Measurements from ENCODE around the gene RRP15.

RRP15 gene

DNA sequence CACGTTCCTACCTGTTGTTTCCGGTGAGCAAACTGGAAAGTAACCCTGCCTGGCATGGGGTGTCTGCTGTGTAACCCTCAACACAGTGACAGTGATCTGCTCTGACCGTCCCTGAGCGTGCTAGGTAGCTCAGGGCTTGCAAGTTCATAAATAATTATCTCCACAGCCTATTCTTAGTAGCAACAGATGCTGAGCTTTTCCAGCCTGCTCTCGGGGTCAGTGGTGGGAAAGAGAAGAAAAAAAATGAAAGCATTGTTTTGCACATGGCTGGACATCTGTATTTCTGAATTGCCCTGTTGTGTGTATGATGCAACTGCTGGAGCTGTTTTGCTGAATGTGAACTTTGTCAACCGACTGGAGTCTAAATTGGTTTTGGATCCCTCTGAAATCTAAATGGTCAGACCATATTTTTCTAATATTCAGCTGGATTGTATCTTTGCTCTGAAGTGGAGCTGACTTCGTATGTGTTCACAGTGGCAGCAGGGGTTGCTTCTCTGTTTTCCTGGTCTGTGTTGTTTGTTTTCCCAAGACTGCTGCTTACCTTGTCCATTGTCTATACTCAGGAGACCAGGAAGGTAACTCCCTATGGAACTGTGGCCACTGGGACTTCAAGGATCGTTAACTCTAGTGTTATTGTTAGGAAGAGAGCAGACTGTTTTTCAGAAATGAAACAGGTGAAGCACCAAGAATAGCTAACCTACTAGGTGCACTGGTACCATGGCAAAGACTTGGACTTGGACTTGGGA is 87.0 kb downstream of the RRP15 start:
- TF ChIP-seq, protein P1, sequence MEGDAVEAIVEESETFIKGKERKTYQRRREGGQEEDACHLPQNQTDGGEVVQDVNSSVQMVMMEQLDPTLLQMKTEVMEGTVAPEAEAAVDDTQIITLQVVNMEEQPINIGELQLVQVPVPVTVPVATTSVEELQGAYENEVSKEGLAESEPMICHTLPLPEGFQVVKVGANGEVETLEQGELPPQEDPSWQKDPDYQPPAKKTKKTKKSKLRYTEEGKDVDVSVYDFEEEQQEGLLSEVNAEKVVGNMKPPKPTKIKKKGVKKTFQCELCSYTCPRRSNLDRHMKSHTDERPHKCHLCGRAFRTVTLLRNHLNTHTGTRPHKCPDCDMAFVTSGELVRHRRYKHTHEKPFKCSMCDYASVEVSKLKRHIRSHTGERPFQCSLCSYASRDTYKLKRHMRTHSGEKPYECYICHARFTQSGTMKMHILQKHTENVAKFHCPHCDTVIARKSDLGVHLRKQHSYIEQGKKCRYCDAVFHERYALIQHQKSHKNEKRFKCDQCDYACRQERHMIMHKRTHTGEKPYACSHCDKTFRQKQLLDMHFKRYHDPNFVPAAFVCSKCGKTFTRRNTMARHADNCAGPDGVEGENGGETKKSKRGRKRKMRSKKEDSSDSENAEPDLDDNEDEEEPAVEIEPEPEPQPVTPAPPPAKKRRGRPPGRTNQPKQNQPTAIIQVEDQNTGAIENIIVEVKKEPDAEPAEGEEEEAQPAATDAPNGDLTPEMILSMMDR (IDR thresholded peaks at IDR 0.05; ENCODE audit: low read length, missing control alignments), result no peak
- H3K4me3 ChIP-seq (replicated peaks; ENCODE audit: low read depth, low read length), result no peak overlapping the region
- peak; percentile 80 for DNase-seq (ENCODE audit: low read depth)

DNA sequence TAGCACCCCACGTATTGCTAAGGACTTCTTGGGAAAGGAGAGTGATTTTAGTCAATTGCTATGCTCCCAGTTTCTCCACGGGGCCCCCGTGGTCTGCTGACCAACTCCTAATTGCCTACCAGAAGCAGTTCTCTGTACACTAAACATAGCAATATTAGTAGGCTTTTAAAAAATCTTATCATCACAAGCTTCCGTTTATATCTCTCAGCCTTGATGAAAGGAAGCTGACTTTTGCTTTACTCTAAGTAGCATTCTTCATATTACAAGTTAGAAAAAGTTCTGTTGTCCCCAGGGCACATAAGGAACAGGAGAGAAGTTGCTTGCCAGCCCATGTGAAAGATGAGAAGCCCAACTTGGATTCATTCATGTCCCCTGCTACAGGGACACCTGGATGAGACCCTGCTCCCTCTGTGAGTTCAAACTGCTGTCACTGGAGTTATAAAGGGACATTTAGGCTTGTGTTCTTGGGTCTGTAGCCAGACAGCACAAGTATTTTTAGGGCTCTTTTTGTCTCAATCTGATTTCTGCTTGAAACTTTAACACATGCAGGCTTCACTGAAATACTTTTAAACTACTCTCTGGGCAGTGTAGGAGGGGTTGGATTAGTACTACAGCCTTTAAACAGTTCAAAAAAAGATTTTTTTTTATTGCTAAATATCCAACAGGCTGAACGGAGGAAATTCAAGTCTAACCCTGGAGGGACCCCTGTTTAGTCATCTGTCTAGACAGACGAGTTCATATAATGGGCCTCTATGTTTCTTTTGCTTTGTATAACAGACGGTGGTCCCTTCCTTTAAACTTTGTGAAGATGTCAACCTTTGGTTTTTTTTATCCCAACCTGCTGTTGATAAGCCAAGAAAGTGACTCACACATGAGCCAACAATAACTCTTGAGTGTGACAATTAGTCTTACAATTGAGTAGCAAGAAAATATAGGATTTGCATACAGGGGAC is 89.6 kb downstream of the RRP15 start:
- no peak overlapping the region for H3K4me3 ChIP-seq (replicated peaks; ENCODE audit: low read depth, low read length)
- peak; percentile 54 for DNase-seq (ENCODE audit: low read depth)
- TF ChIP-seq, protein P1 (IDR thresholded peaks at IDR 0.05; ENCODE audit: low read length, missing control alignments), result no peak

DNA sequence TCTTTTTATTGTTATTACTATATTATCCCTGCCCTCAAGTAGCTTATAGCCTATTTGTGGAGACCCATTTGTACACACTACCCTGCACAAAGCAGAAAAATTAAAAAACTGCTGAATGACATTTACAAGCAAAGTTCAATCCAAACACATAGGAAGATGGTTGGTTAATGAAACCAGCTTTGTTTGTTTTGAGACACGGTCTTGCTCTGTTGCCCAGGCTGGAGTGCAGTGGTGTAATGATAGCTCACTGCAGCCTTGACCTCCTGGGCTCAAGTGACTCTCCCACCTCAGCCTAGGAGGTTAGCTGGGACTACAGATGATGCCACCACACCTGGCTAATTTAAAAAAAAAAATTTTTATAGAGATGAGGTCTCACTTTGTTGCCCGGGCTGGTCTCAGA is 91.6 kb downstream of the RRP15 start:
- TF ChIP-seq, protein P1 (IDR thresholded peaks at IDR 0.05; ENCODE audit: low read length, missing control alignments), result no peak
- no peak overlapping the region for H3K4me3 ChIP-seq (replicated peaks; ENCODE audit: low read depth, low read length)
- no peak for DNase-seq (ENCODE audit: low read depth)

DNA sequence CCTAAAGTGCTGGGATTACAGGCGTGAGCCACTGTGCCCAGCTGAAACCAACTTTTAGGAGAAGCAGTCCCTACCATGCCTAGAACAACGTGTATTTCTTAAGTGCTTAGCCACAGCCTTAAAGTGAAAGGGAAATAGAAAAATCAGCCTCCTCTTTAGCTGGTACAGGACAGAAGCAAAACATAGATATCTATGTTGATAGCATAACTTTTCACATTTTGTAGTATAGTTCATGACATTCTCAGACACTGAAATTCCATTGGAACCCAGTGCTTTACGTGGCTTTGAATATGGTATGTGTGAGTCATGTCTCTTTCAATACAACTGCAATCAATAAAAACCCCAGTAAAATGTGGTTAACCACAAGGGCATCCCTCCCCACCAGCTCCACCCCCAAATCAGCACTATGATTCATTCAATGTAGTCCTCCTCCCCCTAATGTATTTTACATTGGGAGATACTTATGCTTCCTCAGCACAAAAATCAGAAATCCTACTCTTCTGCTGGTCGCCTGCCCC is 92.1 kb downstream of the RRP15 start:
- DNase-seq (ENCODE audit: low read depth), result peak; percentile 95
- no peak overlapping the region for H3K4me3 ChIP-seq (replicated peaks; ENCODE audit: low read depth, low read length)
- TF ChIP-seq, protein P1 (IDR thresholded peaks at IDR 0.05; ENCODE audit: low read length, missing control alignments), result no peak

DNA sequence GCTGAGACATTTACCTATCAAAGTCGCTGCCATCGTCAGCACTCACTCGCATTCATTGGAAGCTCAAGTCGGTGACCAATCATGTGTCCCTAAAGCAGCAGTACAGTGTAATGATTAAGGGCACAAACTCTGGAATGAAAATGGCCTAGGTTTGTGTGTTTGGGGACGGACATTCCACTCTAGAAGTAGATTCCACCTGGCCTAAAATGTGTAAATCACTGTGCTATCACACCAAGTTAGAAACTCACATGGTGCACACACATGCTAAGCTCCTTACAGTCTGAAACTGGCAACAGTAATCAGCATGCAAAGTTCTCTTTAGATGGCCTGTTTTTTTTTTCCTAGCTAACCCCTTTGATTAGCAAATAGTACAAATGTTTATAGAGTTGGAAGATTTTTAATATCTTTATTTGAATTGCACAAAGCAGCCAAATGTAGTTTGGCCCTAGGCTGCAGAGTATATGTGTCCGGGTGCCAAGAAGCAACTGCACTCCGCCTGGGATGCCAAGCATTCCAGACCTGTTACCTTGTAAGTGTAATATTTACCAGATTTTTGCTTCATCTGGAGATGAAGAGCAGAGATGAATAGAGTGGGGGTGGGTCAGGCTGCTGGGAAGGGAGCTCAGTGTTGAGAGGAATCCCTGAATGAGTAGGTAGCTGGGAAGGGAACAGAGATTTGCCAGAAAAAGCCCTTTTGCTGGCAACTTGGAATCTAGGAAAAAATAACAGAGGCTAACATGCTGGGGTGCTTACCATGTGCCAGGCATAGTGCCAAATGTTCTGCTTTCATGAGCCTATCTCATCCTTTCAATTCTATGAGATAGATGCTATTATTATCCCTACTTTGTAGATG is 95.3 kb downstream of the RRP15 start:
- TF ChIP-seq, protein P1 (IDR thresholded peaks at IDR 0.05; ENCODE audit: low read length, missing control alignments), result no peak
- peak; percentile 74 for DNase-seq (ENCODE audit: low read depth)
- H3K4me3 ChIP-seq (replicated peaks; ENCODE audit: low read depth, low read length), result no peak overlapping the region

DNA sequence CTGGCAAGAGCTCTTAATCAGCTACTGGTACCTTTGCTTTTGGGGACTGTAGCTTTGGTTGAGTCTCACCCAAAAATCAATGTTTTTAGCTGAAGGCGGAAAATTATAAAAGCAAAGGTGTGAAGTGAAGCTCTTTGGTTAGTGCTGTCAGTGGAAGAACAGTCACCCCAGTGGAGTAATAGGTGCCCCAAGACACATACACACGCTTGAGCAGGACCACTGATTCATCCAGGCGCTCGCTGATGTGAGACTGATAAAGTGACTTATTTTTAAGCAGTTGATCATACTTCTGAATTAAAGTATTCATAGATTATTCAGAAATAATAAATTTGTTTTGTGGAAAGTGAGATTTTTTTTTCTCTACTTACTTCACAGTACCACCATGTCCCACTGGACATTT is 97.2 kb downstream of the RRP15 start:
- H3K4me3 ChIP-seq (replicated peaks; ENCODE audit: low read depth, low read length), result no peak overlapping the region
- DNase-seq (ENCODE audit: low read depth), result no peak
- TF ChIP-seq, protein P1 (IDR thresholded peaks at IDR 0.05; ENCODE audit: low read length, missing control alignments), result no peak
